ENCODE measurements around the gene AP1G1. TPM values are rescaled to one million over a fixed set of nuclear protein-coding genes. Genes with fewer than 3 reads are reported as not detected.

The AP1G1 gene
- total and polyA plus RNA-seq, 10 of the 15 experiments (the other 5 are each of a cell fraction or from before 2014, with no cell fraction given), result 5.9 to 83.7 (median 47.8) TPM

- in situ Hi-C loops (cut with MboI), result no loop called here
- intact Hi-C loops (cut with micrococcal nuclease; ENCODE audit: unreplicated experiment), result no loop called here
- peaks cover 7% of the 10 kb centered on the region for H3K4me1 ChIP-seq (ENCODE audit: control insufficient read depth, insufficient read depth, low read length)
- no peak overlapping the region for H3K4me3 ChIP-seq
- FAIRE-seq, result no peak
- POLR2A ChIA-PET, result no interaction called here
- no peak for DNase-seq (ENCODE audit: low read depth, low spot score)
- no peak overlapping the region for H3K4me2 ChIP-seq (ENCODE audit: control insufficient read depth, insufficient read depth)
- no peaks in the 10 kb centered on the region for H3K9me3 ChIP-seq (replicated peaks; ENCODE audit: control insufficient read depth, insufficient read depth, low read length)
- SMC1A ChIA-PET (ENCODE audit: uncharacterized antibody, unreplicated experiment), result interaction anchor here (1.4 kb wide), 1 partner anchor 39 kb away, joined by 4 read pairs; no protein-coding TSS in a partner anchor
- WGBS (ENCODE audit: insufficient coverage, insufficient replicate concordance, low lambda C conversion rate, missing lambda C conversion rate), result 78% methylated on average over 2 of the region's 2 CpGs
- H3K27ac ChIP-seq (ENCODE audit: control insufficient read depth, insufficient read depth), result no peak overlapping the region
- ATAC-seq, result no peak
- no TSS peak for BruUV-seq (replicated peaks)
- H2AFZ ChIP-seq (ENCODE audit: control insufficient read depth, low read depth, low read length), result no peak overlapping the region
- CTCF ChIA-PET, result no interaction called here
- H3K9ac ChIP-seq (ENCODE audit: control insufficient read depth, insufficient read depth, low read length), result no peak overlapping the region
- H3K79me2 ChIP-seq (ENCODE audit: control insufficient read depth, insufficient read depth, low read length), result no peaks in the 10 kb centered on the region
- RAD21 ChIA-PET (ENCODE audit: unreplicated experiment), result no interaction called here
- H4K20me1 ChIP-seq (ENCODE audit: control insufficient read depth, insufficient read depth), result no peaks in the 10 kb centered on the region
- H3K36me3 ChIP-seq (ENCODE audit: control insufficient read depth in 2 of 2, insufficient read depth in 2 of 2, low read length in 1 of 2), result peaks cover 0 to 1% of the 10 kb centered on the region in 2 experiments; a peak in 1 of 4 replicates
- TF ChIP-seq NFIC (IDR thresholded peaks at IDR 0.05; ENCODE audit: low read depth, low read length) (no peak), BCLAF1 (IDR thresholded peaks at IDR 0.05) (no peak), BCL11A (IDR thresholded peaks at IDR 0.05; ENCODE audit: low read depth, low read length) (no peak), SKIL (IDR thresholded peaks at IDR 0.05; ENCODE audit: low read depth, poor library complexity, severe bottlenecking) (no peak), SUZ12 (IDR thresholded peaks at IDR 0.05; ENCODE audit: unreplicated experiment) (no peak), RAD51 (IDR thresholded peaks at IDR 0.05) (no peak), TAF1 (IDR thresholded peaks at IDR 0.05; ENCODE audit: borderline replicate concordance, low read depth, low read length) (no peak), BMI1 (IDR thresholded peaks at IDR 0.05; ENCODE audit: borderline replicate concordance) (no peak), SUPT20H (IDR thresholded peaks at IDR 0.05; ENCODE audit: borderline replicate concordance, control insufficient read depth, low read depth, low read length) (no peak), ZNF274 (IDR thresholded peaks at IDR 0.05; ENCODE audit: insufficient read depth, insufficient read length) (no peak), MTA2 (IDR thresholded peaks at IDR 0.05; ENCODE audit: low read depth) (no peak)
- no peaks in the 10 kb centered on the region for H3K27me3 ChIP-seq (replicated peaks in 1 of 2; ENCODE audit: control insufficient read depth in 2 of 2, insufficient read depth in 2 of 2, low read length in 1 of 2)
Measured at GRCh38 chr16:71709229-71709781, 99.3 kb downstream of the AP1G1 start.
